Gastrocnemius medialis (tissue), 4 donors: ENCODE measurements around the gene JUNB. TPM values are rescaled to one million over a fixed set of nuclear protein-coding genes. Genes with fewer than 3 reads are reported as not detected.

Experiments used
- ATAC-seq, 2 donors: fragments of 150-250 bp; one replicate each; pipeline ENCODE4 v1.9.1; 2016
- DNase-seq, 2 donors: peaks; one replicate each; pipeline ENCODE4 v3.0.0-alpha.2; 2019
- H3K27ac ChIP-seq, 4 donors: fragments of 200-600 bp; sonication (generic); 1 replicate in 1 of 4; 2 replicates in 3 of 4; pipeline ENCODE4 v1.5.1; 2016 to 2018; ENCODE audit warnings: mild to moderate bottlenecking in 2 of 4, moderate library complexity in 1 of 4
- H3K27me3 ChIP-seq, 3 donors: fragments of 200-600 bp; sonication (generic) in 2 of 3; 1 replicate in 1 of 3; 2 replicates in 2 of 3; pipeline versions ENCODE4 v1.5.1 to v1.6.0; 2016 to 2019; ENCODE audit warnings: mild to moderate bottlenecking in 1 of 3, moderate library complexity in 1 of 3
- H3K36me3 ChIP-seq, 2 donors: fragments of 200-600 bp; sonication (generic) in 1 of 2; one replicate each; pipeline ENCODE4 v1.5.1; 2017 to 2018
- H3K4me1 ChIP-seq, 2 donors: fragments of 200-600 bp; sonication (generic) in 1 of 2; one replicate each; pipeline ENCODE4 v1.5.1; 2016 to 2017; ENCODE audit warnings: mild to moderate bottlenecking in 2 of 2
- H3K4me3 ChIP-seq, 4 donors: fragments of 200-600 bp; sonication (generic) in 3 of 4; 1 replicate in 1 of 4; 2 replicates in 3 of 4; pipeline ENCODE4 v1.5.1; 2016 to 2019; ENCODE audit warnings: mild to moderate bottlenecking in 2 of 4
- H3K9me3 ChIP-seq, 3 donors: fragments of 200-600 bp; sonication (generic) in 2 of 3; 1 replicate in 1 of 3; 2 replicates in 2 of 3; pipeline ENCODE4 v1.5.1; 2016 to 2019
- POLR2A ChIP-seq, 2 donors: fragments of 450-650 bp; IDR thresholded peaks; one replicate each; pipeline ENCODE4 v1.6.1; 2017; ENCODE audit warnings: antibody characterized with exemption in 2 of 2, mild to moderate bottlenecking in 2 of 2, moderate library complexity in 2 of 2
- in situ Hi-C, 4 donors: fragments of 200-750 bp; cut with MboI; loops; one replicate each; pipeline versions ENCODE4 v1.15.0 to v1.8.0; 2017; ENCODE audit warnings: low sequenced_read_pairs in 4 of 4
- intact Hi-C: fragments of 100-400 bp; cut with DNase I; formaldehyde crosslinking; loops from one replicate; pipeline ENCODE4 v1.15.1; 2023; ENCODE audit warnings: low total_unique reads
- microRNA-seq, 2 donors: library from miRNA; unstranded; fragments of <30 nt; microRNA quantifications; one replicate each; pipeline ENCODE4, GENCODE V29; 2016; ENCODE audit warnings: borderline replicate concordance in 2 of 2
- total RNA-seq, 4 donors: library from RNA; depleted of rRNA; stranded (reverse); fragments of >200 nt; gene quantifications; one replicate each; pipeline versions ENCODE4 v1.1.0 to v1.2.3, GENCODE V29; 2016
- TF ChIP-seq, protein P1 (sequence below), 5 experiments: fragments of 450-650 bp in 3 of 5; fragments of 200-600 bp in 2 of 5; sonication (generic) in 2 of 5; IDR thresholded peaks in 4 of 5; conservative IDR thresholded peaks in 1 of 5; 1 replicate in 4 of 5; 2 replicates in 1 of 5; pipeline ENCODE4 v1.5.1; 2016 to 2019; ENCODE audit warnings: antibody characterized with exemption in 5 of 5, mild to moderate bottlenecking in 3 of 5, moderate library complexity in 3 of 5

JUNB gene
- total RNA-seq, 4 donors from 2014 or later = 59.0 to 200 (median 128) TPM

DNA sequence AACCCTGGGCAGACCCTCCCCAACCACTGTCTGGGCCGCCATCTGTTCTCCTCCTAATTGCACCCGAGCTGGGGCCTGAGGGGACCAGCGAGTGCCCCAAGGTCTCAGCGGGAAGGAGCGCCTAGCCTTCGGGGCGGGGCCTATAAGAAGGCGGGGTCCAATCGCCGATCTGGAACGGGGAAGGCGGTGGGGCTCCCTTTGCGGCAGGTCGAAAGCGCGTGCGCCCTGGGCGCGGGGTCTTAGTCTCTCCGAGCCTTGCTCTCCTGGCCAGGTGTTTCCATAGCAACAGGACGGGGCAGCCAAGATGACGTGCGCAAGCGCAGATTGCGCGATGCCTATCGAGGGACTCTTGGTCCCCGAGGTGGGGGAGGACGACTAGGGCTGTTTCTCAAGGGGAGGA lies 49.8 kb downstream of the JUNB start:
- no peak overlapping the region for H3K27ac ChIP-seq
- no peaks in the 10 kb centered on the region for H3K9me3 ChIP-seq
- peak overlapping the region in 3 of 4 donors; percentile 21 to 36 (median 21) for H3K4me3 ChIP-seq
- H3K36me3 ChIP-seq = no peaks in the 10 kb centered on the region
- peaks cover 4 to 6% of the 10 kb centered on the region in 2 donors for H3K4me1 ChIP-seq
- in situ Hi-C loops (loop anchor here in 2 of 4 donors (10.0 kb wide), 1 partner anchor 76 kb away; no protein-coding TSS in a partner anchor), intact Hi-C loops (no loop called here)
- peaks cover 73 to 82% (median 75%) of the 10 kb centered on the region in 3 donors for H3K27me3 ChIP-seq
- TF ChIP-seq POLR2A (IDR thresholded peaks at IDR 0.05) = no peak
- TF ChIP-seq, protein P1, sequence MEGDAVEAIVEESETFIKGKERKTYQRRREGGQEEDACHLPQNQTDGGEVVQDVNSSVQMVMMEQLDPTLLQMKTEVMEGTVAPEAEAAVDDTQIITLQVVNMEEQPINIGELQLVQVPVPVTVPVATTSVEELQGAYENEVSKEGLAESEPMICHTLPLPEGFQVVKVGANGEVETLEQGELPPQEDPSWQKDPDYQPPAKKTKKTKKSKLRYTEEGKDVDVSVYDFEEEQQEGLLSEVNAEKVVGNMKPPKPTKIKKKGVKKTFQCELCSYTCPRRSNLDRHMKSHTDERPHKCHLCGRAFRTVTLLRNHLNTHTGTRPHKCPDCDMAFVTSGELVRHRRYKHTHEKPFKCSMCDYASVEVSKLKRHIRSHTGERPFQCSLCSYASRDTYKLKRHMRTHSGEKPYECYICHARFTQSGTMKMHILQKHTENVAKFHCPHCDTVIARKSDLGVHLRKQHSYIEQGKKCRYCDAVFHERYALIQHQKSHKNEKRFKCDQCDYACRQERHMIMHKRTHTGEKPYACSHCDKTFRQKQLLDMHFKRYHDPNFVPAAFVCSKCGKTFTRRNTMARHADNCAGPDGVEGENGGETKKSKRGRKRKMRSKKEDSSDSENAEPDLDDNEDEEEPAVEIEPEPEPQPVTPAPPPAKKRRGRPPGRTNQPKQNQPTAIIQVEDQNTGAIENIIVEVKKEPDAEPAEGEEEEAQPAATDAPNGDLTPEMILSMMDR (IDR thresholded peaks at IDR 0.05 in 4 of 5, conservative IDR thresholded peaks at IDR 0.05 in 1 of 5) = no peak
- no peak for ATAC-seq
- no peak for DNase-seq

DNA sequence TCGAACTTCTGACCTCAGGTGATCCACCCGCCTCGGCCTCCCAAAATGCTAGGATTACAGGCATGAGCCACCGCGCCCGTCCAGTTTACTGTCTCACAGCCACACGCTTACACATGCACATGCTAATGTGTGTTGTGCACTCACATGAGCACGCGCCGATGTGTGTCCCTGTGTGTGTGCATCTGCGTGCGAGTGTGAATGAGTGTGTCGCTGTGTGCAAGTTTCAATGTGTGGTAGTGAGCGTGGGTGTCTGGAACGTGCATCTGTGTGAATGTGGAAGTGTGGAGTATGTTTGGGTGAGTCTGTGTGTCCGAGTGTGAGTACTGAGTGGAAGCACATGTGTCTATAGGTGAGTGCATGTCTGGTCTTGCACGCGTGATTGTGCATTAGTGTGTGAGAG lies 51.2 kb downstream of the JUNB start:
- no peak for ATAC-seq
- intact Hi-C loops (no loop called here), in situ Hi-C loops (loop anchor here in 2 of 4 donors (10.0 kb wide), 1 partner anchor 78 kb away; no protein-coding TSS in a partner anchor)
- Histone ChIP-seq H3K27ac (no peak overlapping the region), H3K9me3 (no peaks in the 10 kb centered on the region), H3K27me3 (peaks cover 65 to 68% (median 66%) of the 10 kb centered on the region in 3 donors), H3K4me1 (peaks cover 7 to 8% of the 10 kb centered on the region in 2 donors), H3K36me3 (no peaks in the 10 kb centered on the region), H3K4me3 (no peak overlapping the region)
- no peak for TF ChIP-seq POLR2A (IDR thresholded peaks at IDR 0.05)
- TF ChIP-seq, protein P1 (IDR thresholded peaks at IDR 0.05 in 4 of 5, conservative IDR thresholded peaks at IDR 0.05 in 1 of 5) = no peak
- DNase-seq = no peak

Small RNA genes lying within 50 kb of the gene (microRNA-seq; reads per million reads assigned to microRNA genes)
- 0 reads per million in 2 donors for gene MIR5684

Other genes with a start within 250 kb of the JUNB start
- 1 to 10 TPM; 3.3 to 5.0 (median 4.5) TPM for gene ZNF564, start 240.0 kb upstream of the JUNB start, total RNA-seq
- 1 to 10 TPM; 2.5 to 4.9 (median 2.9) TPM for gene ZNF490, start 180.7 kb upstream of the JUNB start, total RNA-seq
- gene ZNF791, start 180.6 kb upstream of the JUNB start, total RNA-seq = 10 to 100 TPM in 1 of 4 donors, 1 to 10 TPM in 3; 7.6 to 10.9 (median 8.8) TPM
- gene MAN2B1, start 124.7 kb upstream of the JUNB start, total RNA-seq = 10 to 100 TPM; 18.0 to 34.2 (median 29.3) TPM
- gene WDR83, start 124.7 kb upstream of the JUNB start, total RNA-seq = 1 to 10 TPM; 2.2 to 8.4 (median 3.7) TPM
- gene DHPS, start 109.6 kb upstream of the JUNB start, total RNA-seq = 100 to 1,000 TPM; 115 to 184 (median 127) TPM
- gene GNG14, start 103.5 kb upstream of the JUNB start, total RNA-seq = not detected
- gene FBXW9, start 94.9 kb upstream of the JUNB start, total RNA-seq = 1 to 10 TPM; 2.5 to 5.8 (median 3.3) TPM
- 10 to 100 TPM; 32.1 to 49.9 (median 42.0) TPM for gene TNPO2, start 67.6 kb upstream of the JUNB start, total RNA-seq
- gene TRIR, start 56.8 kb upstream of the JUNB start, total RNA-seq = 100 to 1,000 TPM; 260 to 354 (median 297) TPM
- 10 to 100 TPM; 52.6 to 85.1 (median 70.5) TPM for gene GET3, start 54.0 kb upstream of the JUNB start, total RNA-seq
- under 1 TPM in 1 of 4 donors, not detected in 3; 0.63 TPM for gene BEST2, start 39.7 kb upstream of the JUNB start, total RNA-seq
- gene HOOK2, start 15.9 kb upstream of the JUNB start, total RNA-seq = 10 to 100 TPM; 12.3 to 23.4 (median 17.6) TPM
- gene PRDX2, start 10.3 kb downstream of the JUNB start, total RNA-seq = 100 to 1,000 TPM; 357 to 551 (median 406) TPM
- not detected for gene THSD8, start 10.6 kb downstream of the JUNB start, total RNA-seq
- gene RNASEH2A, start 15.1 kb downstream of the JUNB start, total RNA-seq = 1 to 10 TPM; 1.0 to 3.9 (median 2.4) TPM
- gene RTBDN, start 43.1 kb downstream of the JUNB start, total RNA-seq = not detected
- gene MAST1, start 47.0 kb downstream of the JUNB start, total RNA-seq = not detected
- gene DNASE2, start 90.0 kb downstream of the JUNB start, total RNA-seq = 10 to 100 TPM; 11.9 to 44.3 (median 15.4) TPM
- not detected for gene KLF1, start 95.7 kb downstream of the JUNB start, total RNA-seq
- 10 to 100 TPM; 35.6 to 83.8 (median 54.1) TPM for gene GCDH, start 99.7 kb downstream of the JUNB start, total RNA-seq
- gene SYCE2, start 127.8 kb downstream of the JUNB start, total RNA-seq = not detected
- 10 to 100 TPM; 40.7 to 68.8 (median 62.3) TPM for gene FARSA, start 142.2 kb downstream of the JUNB start, total RNA-seq
- gene CALR, start 147.1 kb downstream of the JUNB start, total RNA-seq = 100 to 1,000 TPM; 110 to 195 (median 135) TPM
- gene RAD23A, start 154.4 kb downstream of the JUNB start, total RNA-seq = 100 to 1,000 TPM; 618 to 949 (median 780) TPM
- gene GADD45GIP1, start 165.7 kb downstream of the JUNB start, total RNA-seq = 10 to 100 TPM; 50.7 to 71.0 (median 61.4) TPM
- gene DAND5, start 178.1 kb downstream of the JUNB start, total RNA-seq = not detected
- 100 to 1,000 TPM in 2 of 4 donors, 10 to 100 TPM in 2; 31.9 to 128 (median 105) TPM for gene NFIX, start 204.0 kb downstream of the JUNB start, total RNA-seq